ENCODE data around the gene CPNE9.
A peak's percentile ranks its signal among the peaks of the same experiment; 100 is the strongest.

Gene CPNE9

DNA sequence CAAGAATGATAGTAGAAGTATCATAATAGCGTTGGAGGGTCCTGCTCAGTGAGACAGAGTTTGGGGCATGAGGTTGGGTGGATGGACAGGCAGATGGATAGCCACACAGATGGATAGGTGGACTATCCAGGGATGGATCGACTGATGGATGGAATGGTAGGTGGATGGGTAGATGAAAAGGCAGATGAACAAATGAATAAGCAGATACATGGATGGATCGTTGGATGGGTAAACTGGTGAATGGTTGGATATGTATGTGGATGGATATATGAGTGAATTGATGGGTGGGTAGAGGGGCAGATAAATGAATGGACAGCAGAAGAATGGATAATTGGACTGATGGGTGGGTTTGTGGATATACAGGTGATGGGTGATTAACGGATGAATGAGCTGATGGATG is 9.5 kb downstream of the CPNE9 start:
- DNase-seq (ENCODE audit: extremely low read depth in 1 of 2, low read depth in 1 of 2) = no peak

- no peak for DNase-seq (ENCODE audit: extremely low read depth in 1 of 2, low read depth in 1 of 2)
Observed at GRCh38 chr3:9715136-9715535, 11.5 kb downstream of the CPNE9 start.

GRCh38 chr3:9715764-9716437 is 12.3 kb downstream of the CPNE9 start:
- no peak for DNase-seq (ENCODE audit: extremely low read depth in 1 of 2, low read depth in 1 of 2)

DNA sequence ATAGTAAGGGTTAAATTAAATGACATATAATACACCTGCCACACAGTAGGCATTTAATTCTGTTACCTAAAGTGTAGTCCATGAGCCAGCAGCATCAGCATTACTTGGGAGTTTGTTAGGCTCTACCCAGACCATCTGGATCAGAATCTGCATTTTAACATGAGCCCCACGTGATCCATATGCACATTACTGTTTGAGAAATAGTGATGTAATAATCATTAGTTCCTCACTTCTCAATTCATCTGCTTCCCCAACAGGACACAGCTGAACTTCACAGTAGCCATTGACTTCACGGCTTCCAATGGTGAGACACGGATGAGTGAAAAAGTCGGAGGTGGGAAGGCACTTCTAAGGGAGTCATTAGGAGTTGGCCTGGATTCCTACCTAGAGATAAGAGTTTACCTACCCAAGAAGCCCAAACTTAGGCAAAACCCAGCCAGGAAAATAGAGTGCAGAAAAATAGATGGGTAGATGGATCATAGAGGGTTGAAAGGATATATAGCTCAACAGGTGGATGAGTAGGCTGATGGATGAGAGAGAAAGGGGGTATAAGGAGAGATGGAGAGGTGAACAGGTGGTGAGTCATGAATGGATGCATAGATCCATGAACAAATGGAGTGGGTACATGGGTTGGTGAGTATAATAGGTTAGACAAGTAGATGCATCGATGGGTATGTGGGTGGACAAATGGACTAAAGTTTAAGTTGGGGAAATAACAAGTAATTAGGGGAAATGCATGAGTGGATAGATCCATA is 13.3 kb downstream of the CPNE9 start:
- no peak for DNase-seq (ENCODE audit: extremely low read depth in 1 of 2, low read depth in 1 of 2)

DNA sequence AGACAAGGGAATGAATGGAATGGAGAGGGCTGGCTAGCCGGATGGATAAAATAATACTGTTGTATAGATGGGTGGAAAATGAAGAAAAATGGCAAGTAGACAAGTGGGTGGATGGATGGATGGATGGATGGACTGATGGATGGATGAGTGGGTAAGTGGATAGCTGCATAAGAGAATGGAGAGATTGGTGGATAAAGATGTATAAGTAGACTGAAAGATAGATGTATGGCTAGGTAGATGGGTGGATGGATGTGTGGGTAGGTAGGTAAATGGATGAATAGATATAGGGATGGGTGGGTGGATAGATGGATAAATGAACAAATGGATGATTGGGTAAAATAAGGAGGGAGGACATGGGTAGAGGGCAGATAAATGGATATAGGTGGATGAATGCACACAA is 13.9 kb downstream of the CPNE9 start:
- DNase-seq (ENCODE audit: extremely low read depth in 1 of 2, low read depth in 1 of 2) = no peak

- DNase-seq (ENCODE audit: extremely low read depth in 1 of 2, low read depth in 1 of 2) = no peak
Observed at GRCh38 chr3:9718118-9718517, 14.5 kb downstream of the CPNE9 start.

GRCh38 chr3:9721015-9721699 is 17.5 kb downstream of the CPNE9 start:
- DNase-seq (ENCODE audit: extremely low read depth in 1 of 2, low read depth in 1 of 2) = no peak

GRCh38 chr3:9721700-9722060 is 18.0 kb downstream of the CPNE9 start:
- no peak for DNase-seq (ENCODE audit: extremely low read depth in 1 of 2, low read depth in 1 of 2)

DNA sequence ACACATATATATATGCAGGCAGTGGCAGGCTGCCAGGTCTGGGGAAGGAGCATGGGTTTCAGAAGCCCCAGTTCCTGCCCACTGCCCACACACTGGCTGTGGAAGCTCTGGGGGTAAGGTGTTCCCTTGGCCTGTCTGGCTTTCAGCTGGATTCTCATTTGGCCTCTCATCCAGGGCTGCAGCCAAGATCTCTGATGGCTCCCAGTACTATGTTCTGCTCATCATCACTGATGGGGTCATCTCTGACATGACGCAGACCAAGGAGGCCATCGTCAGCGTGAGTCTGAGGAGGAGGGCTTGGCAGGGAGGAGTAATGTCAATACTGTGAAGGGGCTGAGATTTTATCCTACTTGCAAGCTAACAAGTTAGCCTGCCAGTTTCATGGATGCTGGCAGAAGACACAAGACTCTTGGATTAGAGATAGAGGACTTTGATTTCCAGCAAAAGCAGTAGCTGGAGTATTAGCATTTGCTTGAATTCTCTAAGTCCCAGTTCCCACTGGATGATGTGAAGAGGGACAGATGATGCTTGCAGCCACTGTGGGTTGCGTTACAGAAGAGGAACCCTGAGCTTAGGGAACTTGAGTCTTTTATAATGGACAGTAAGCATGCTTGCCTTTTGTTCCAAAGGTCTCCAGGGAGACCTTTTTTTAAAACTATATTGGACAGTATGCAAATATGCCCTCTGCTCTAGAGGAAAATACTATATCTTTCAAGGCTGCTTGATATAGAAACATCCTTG is 22.3 kb downstream of the CPNE9 start:
- no peak for DNase-seq (ENCODE audit: extremely low read depth in 1 of 2, low read depth in 1 of 2)

GRCh38 chr3:9727041-9727595 is 23.5 kb downstream of the CPNE9 start:
- peak in 1 of 2 donors; percentile 22 for DNase-seq (ENCODE audit: extremely low read depth in 1 of 2, low read depth in 1 of 2)

- DNase-seq (ENCODE audit: extremely low read depth in 1 of 2, low read depth in 1 of 2) = no peak
Observed at GRCh38 chr3:9727743-9728142, 24.1 kb downstream of the CPNE9 start.

GRCh38 chr3:9729419-9729818 is 25.8 kb downstream of the CPNE9 start:
- no peak for DNase-seq (ENCODE audit: extremely low read depth in 1 of 2, low read depth in 1 of 2)

- no peak for DNase-seq (ENCODE audit: extremely low read depth in 1 of 2, low read depth in 1 of 2)
Observed at GRCh38 chr3:9730657-9731205, 27.1 kb downstream of the CPNE9 start.

GRCh38 chr3:9731206-9732079 is 27.8 kb downstream of the CPNE9 start, which contains the start of gene BRPF1:
TSS of gene BRPF1 (plus strand) at chr3:9731735. CDS start at chr3:9734141, 2,406 bp downstream.
- peak; percentile 97 to 99 for DNase-seq (ENCODE audit: extremely low read depth in 1 of 2, low read depth in 1 of 2)

GRCh38 chr3:9732080-9732739 is 28.6 kb downstream of the CPNE9 start:
- peak in 1 of 2 donors; percentile 24 for DNase-seq (ENCODE audit: extremely low read depth in 1 of 2, low read depth in 1 of 2)

- no peak for DNase-seq (ENCODE audit: extremely low read depth in 1 of 2, low read depth in 1 of 2)
Observed at GRCh38 chr3:9732740-9733115, 29.1 kb downstream of the CPNE9 start.

GRCh38 chr3:9736831-9737230 is 33.2 kb downstream of the CPNE9 start:
- no peak for DNase-seq (ENCODE audit: extremely low read depth in 1 of 2, low read depth in 1 of 2)

DNA sequence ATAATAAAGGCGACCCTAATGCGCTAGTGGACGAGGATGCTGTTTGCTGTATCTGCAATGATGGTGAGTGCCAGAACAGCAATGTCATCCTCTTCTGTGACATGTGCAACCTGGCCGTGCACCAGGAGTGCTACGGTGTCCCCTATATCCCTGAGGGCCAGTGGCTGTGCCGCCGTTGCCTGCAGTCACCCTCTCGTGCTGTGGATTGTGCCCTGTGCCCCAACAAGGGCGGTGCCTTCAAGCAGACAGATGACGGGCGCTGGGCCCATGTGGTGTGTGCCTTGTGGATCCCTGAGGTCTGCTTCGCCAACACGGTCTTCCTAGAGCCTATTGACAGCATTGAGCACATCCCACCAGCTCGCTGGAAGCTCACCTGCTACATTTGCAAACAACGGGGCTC is 35.5 kb downstream of the CPNE9 start:
- DNase-seq (ENCODE audit: extremely low read depth in 1 of 2, low read depth in 1 of 2) = no peak

DNA sequence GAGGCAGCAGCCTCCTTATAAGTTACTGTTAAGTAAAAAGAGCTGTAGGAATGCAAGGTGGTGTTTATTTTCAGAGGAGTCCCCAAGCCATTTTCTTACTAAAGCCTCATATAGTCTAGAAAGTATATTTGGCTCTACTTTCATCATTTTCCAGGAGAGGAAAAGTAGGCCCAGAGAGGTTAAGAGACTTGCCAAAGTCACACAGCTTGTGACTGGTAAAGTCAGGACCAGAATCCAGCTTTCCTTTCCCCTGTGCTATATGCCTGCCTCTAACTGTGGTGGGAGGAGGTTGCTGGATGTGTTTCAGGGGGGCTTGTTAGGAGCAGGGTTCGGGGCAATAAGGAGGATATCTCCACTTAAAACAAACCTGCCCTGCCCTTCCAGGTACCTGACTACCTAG is 38.9 kb downstream of the CPNE9 start:
- no peak for DNase-seq (ENCODE audit: extremely low read depth in 1 of 2, low read depth in 1 of 2)
